Activated CD4-positive, alpha-beta T cell treated with anti-CD3 and anti-CD28 coated beads, Interleukin-2, amount 50 U/mL, for 48 hours (primary cell): ENCODE data around the gene MS4A15.
A peak's percentile ranks its signal among the peaks of the same experiment; 100 is the strongest.
"Not testable (repeated sequence)": the region's sequence is repeated elsewhere in the genome, so short reads cannot be mapped to it uniquely, and the experiment has no call there.

ENCODE experiments used
- DNase-seq, 2 experiments: peaks; one replicate each; pipeline ENCODE4 v3.0.0-alpha.2; 2020

MS4A15 gene

DNA sequence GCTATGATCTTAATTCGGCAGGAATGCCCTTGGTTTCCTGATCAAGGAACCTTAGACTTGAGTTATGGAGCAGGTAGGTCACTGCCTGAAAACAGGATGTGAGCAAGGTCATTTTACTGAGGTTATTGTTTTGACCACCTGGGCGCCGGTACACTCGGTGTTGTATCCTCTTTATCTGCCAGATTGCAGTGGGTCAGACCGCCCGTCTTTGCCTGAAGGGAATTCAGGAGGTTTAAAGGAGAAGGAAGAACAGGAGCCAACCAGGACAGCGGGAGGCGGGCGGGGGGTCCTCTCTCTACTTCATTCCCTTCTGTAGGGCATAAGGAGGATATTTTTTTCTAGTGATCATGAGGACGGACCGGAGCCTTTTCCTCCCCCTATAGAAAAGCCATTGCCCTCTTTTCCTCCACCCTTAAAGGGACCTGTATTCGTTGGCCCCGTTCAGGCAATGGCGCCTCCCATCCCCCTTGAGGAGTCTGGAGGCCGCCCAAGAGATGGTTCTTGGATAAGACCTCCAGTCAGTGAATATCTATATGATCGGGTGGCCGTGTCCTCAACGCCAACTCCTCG lies 649 bp downstream of the MS4A15 start:
- DNase-seq: no peak

DNA sequence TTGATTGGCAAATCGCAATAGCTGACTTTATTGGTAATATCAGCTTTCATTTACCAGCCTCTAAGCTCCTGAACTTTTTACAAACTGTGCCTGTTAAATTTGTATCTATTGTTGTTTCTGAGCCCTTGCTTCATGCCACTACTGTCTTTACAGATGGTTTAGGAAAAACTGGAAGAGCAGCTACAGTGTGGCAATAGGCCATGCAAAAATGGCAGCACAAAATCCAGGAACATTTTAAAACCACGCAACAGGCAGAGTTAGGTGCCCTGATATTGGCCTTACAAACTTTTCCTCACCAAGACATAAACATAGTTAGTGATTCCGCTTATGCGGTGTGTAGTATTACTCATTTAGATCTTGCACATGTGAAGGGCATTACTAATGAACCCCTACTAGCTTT lies 2.0 kb downstream of the MS4A15 start:
- not testable (repeated sequence) for DNase-seq

DNA sequence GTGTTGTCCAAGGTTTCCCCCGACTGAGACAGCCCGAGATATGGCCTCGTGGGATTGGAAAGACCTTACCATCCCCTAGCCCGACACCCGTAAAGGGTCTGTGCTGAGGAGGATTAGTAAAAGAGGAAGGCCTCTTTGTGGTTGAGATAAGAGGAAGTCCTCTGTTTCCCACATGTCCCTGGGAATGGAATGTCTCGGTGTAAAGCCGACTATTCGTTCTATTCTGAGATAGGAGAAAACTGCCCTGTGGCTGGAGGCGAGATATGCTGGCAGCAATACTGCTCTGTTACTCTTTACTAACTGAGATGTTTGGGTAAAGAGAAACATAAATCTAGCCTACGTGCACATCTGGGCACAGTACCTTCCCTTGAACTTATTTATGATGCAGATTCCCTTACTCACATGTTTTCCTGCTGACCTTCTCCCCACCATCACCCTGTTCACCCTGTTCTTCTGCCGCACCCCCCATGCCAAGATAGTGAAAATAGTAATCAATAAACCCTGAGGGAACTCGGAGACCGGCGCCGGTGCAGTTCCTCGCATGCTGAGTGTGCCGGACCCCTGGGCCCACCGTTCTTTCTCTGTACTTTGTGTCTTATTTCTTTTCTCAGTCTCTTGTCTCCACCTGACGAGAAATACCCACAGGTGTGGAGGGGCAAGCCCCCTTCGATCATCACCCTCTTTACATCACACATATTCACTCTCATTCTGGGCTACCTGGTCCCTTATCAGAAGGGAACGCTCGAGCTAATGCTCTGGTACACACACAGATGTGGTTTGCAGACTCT lies 3.0 kb downstream of the MS4A15 start:
- not testable (repeated sequence) for DNase-seq

- DNase-seq: no peak
Measured at GRCh38 chr11:60761436-60762190, 4.9 kb downstream of the MS4A15 start.

DNA sequence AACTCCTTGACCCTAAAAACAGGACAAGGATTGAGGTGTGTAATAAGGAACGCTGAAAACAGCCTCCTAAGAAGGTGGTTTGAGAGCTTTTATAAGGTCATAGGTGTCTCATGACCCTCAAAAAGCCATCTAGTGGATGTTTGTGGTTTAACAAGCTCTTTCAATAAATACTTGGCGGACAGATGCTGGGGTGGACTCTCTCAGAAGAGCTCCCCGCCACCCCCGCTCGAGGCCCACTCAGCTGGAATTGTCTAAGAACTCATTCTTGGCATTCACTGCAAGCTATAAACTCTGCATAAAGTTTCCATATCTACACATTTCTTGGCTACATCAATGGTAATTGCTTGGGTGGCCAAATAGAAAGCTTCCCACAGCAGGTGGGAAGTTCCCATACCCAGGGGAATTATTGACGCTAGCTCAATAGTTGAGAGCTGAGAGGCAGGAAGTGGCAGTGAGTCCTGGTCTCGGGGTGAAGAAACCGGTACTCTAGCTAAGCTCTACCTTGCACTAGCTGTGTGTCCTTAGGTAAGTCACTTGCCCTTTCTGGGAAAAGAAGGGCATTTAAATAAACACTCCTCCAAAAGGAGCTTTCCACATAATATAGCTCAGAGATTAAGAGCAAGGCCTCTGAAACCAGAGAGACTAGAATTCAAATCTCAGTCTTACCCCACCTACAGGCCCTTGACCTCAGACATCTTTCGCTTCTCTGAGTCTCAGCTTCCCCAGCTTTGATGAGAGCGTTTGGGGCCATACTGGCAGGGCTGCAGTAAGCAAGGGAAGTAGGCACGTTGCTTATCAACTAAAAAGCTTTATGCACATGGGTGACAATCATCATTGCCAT lies 6.4 kb downstream of the MS4A15 start:
- DNase-seq: no peak

DNA sequence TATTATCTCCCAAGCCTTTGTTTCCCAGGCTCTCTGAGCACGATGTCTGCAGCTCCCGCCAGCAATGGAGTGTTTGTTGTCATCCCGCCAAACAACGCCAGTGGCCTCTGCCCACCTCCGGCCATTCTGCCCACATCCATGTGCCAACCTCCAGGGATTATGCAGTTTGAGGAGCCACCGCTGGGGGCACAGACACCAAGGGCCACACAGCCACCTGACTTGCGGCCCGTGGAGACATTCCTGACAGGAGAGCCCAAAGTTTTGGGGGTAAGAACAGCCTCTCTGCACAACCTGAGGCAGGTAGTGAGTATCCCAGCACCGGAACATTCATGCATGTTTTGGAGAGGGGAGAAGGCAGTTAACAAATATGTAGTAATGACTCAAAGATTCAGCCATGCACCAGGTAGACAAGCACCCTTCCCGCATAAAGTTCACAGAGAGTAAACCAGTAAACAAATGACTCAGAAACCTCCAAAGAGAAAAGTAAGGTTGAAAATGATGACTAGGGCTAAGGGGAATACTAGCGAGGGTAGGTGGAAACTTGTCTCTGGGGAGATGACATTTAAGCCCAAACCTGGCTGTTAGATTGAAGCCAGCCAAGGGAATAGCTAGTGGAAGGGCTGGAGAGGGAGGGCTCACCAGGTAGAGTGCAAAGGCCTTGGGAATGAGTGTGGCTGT lies 7.2 kb downstream of the MS4A15 start:
- no peak for DNase-seq

DNA sequence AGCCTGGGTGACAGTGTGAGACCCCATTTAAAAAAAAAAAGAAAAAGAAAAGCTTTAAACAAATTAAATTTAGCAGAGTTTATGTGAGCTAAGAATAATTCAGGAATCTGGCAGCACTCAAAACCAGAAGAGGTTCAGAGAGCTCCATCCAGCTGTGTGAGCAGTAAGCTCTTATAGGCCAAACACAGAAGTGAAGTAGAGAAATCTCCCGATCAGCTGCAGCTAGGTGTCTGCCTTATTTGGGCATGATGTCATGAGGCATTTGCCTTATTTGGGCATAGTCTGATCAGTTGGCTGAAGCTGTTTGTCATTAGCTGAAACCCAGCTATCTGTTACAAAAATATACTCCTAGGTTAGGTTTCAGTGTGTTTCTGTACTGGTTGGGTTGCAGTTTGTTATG lies 8.2 kb downstream of the MS4A15 start:
- no peak for DNase-seq

DNA sequence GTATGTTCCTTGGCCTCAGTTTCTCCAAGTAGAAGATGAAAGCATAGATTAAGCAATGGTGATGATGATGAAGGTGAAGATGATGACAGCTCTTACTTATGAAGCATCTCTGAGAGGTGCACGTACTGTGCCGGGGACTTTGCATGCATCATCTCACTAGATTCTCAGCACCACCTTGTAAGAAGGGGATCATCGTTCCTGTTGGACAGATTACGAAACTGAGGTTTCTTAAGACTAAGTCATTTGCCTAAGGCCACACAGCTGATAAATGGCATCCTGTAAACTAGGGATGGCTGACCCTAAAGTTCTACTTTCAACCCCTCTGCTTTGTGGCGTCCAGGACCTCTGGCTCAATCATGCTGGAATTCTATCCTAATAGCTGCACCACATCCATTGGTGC lies 8.7 kb downstream of the MS4A15 start:
- no peak for DNase-seq

GRCh38 chr11:60766547-60766946 lies 9.9 kb downstream of the MS4A15 start:
- no peak for DNase-seq

GRCh38 chr11:60767388-60767811 lies 10.7 kb downstream of the MS4A15 start:
- DNase-seq: peak; percentile 7 to 31

- no peak for DNase-seq
Measured at GRCh38 chr11:60768202-60768601, 11.5 kb downstream of the MS4A15 start.

DNA sequence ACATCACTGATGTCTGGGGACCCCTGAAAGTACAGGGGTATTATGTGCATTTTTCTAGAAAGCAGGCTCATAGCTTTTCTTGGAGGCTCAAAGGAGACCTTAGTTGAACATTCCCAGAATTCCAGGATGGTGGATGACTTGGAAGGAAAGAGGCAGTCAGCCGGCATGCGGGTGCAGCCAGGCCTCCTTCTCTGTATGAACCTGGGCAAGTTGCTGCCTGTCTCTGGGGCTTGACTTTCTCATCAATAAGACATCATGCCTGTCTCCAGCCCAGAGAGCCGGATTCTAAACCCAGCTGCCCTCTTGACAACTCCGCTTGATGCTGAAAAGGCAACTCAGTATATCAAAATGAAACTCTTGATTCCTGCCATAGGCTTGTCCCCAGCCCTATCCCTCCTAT lies 12.6 kb downstream of the MS4A15 start:
- no peak for DNase-seq

- no peak for DNase-seq
Measured at GRCh38 chr11:60769811-60770210, 13.1 kb downstream of the MS4A15 start.

DNA sequence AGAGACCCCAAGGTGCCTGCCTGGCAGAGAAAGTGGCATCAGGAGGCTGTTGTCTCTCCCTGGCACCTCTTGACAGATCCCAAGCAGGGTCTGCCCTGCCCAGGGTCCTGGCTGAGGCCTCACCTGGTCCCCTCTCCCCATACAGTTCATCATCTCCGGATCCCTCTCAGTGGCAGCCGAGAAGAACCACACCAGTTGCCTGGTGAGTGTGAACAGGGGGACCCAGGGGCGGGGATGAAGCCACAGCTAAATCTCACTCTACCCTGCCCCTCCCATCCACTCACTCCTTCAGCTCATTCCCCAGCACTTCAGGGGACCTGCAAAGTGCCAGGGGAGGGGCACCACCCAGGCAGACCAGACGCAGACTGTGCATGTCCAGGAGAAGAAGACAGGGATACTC lies 14.5 kb downstream of the MS4A15 start:
- no peak for DNase-seq

DNA sequence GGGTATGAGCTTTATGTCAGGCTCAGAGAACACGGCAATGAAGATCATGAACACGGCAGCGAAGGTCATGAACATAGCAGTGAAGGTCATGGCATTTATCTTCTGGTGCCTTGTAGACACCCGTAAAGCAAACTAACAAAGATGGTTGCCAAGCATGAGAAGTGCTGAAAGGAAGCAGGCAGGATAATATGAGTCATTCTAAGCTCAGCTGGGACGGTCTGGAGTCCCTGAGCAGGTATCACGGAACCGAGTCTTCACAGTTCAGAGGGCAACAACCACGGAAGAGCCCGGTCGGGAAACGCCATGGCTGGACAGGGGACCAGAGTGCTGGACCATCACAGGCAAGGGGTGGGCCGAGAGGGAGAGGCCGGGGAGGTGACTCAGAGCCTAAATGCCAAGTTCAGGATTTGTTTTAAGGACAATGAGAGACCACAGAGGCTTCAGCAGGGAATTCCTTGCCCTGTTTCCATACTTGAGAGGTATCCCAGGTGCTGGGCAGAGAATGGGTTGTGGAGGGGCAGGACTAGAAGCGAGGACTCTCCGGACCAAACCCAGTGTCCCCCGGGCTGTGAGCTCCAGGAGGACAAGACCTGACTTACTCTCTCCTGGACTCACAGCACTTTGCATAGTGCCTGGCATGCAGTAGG lies 15.3 kb downstream of the MS4A15 start:
- no peak for DNase-seq

DNA sequence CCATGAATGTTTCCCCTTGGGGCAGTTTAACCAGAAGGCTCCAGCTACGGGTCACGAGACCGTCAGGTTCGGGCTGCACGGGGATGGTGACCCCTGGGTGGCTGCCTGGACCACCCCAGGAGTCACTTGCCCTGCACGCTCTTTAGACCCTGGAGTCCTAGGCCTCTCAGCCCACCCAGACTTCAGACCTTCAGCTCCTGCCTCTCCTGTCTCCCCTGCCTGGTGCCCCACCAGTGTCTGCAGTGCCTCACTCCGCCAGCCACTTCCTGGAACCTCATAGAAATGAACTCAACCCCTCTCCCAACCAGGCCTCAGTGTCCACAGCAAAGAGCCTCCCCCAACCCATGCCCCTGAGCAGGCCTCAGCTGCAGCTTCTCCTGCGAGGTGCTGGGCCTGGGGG lies 16.0 kb downstream of the MS4A15 start:
- DNase-seq: no peak

DNA sequence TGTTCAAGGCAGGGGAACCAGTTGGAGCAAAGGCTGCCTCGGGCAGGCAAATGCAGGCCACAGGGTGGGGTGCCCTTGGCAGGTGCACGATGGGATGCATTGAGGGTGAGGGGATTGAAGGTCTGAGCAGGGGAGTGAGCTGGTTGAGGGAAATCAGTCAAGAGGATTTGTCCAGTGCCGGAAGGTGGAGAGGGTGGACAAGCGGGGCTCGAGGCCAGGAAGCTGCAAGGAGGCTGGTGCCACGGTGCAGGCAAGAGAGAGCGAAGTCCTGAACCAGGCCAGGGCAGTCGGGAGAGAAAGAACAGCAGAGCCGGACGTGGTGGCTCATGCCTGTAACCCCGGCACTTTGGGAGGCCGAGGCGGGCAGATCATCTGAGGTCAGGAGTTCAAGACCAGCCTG lies 18.1 kb downstream of the MS4A15 start:
- DNase-seq: no peak

GRCh38 chr11:60775420-60775961 lies 18.8 kb downstream of the MS4A15 start:
- peak; percentile 86 to 90 for DNase-seq

DNA sequence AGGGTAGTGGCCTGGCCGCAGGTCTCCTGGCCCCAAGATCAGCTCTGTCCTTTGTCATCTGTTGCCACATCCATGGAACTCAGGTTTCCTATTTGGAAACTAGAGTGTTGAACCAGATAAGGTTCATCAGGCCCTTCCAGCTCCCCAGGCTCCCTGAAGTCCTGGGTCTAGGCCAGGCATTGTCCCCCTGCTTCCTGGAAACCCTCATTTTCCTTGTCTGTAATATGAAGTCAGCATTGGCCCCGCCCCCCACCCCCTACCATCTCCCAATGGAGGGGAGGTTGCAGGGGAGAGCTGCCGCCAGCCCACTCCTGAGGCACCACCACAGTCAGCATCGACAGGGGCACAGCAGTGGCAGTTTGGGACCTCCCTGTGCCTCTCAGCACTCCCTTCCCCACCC lies 19.5 kb downstream of the MS4A15 start:
- no peak for DNase-seq

DNA sequence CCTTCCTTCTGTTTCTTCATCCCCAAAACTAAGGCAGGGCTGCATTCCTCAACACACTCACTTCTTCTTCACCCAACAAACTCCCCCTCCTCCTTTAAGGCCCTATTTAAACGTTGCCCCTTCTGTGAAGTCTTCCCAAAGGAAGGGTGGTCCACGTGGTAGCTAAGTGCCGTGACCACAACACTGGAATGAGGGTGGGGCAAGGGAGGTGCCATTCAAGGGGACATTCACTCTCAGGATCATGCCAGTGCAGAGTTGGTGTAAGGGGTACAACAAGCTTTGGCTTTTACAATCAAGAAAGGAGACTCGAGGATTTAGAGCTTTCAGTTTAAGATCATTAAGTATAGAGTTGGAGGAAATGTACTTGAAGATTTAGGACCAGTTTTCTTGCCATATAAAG lies 20.4 kb downstream of the MS4A15 start:
- no peak for DNase-seq

GRCh38 chr11:60777572-60777971 lies 20.9 kb downstream of the MS4A15 start:
- no peak for DNase-seq

DNA sequence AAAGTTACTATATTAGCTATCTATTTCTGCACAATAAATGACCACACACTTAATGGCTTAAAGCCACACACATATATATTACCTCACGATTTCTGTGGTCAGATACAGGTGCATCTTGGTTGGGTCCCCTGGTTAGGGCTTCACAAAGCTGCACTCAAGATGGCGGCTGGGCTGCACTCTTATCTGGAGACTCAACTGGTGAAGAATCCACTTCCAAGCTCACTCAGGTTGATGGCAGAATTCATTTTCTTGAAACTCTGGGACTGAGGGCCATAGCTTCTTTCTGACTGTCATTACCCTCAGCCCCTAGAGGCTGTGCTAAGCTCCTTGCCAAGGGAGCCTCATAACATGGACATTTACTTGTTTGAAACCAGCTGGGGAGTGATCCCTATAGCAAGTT lies 23.4 kb downstream of the MS4A15 start:
- DNase-seq: no peak
